Prostate gland (tissue), 2 donors: ENCODE results near the gene NDUFA8.

Experiments
- CTCF ChIP-seq, 4 experiments: fragments of 200-600 bp in 2 of 4; fragments of 450-650 bp in 2 of 4; sonication (generic) in 2 of 4; IDR thresholded peaks; 1 replicate in 3 of 4; 2 replicates in 1 of 4; pipeline ENCODE4 v1.5.1; 2016 to 2019; ENCODE audit warnings: antibody characterized with exemption in 4 of 4, mild to moderate bottlenecking in 2 of 4, moderate library complexity in 2 of 4
- POLR2A ChIP-seq: fragments of 450-650 bp; IDR thresholded peaks from one replicate; pipeline ENCODE4 v1.6.1; 2016; ENCODE audit warnings: antibody characterized with exemption, mild to moderate bottlenecking
- POLR2AphosphoS5 ChIP-seq: sonication (generic); formaldehyde crosslinking; IDR thresholded peaks from one replicate; pipeline ENCODE4 v1.6.1; 2017; ENCODE audit warnings: antibody characterized with exemption

GRCh38 chr9:122190597-122191381, 31.2 kb upstream of the NDUFA8 start:
- TF ChIP-seq POLR2A = no peak
- no peak for TF ChIP-seq CTCF (IDR thresholded peaks at IDR 0.05)
- TF ChIP-seq POLR2AphosphoS5 = no peak
